B cell (primary cell): Measurements from ENCODE around the gene NCAPH2. TPM values are rescaled to one million over a fixed set of nuclear protein-coding genes. Genes with fewer than 3 reads are reported as not detected.

Experiments used
- ATAC-seq: fragments of 200-7000 bp; cut with Tn5 transposase; one replicate; pipeline ENCODE4 v1.10.0; 2021; ENCODE audit warnings: low read depth, mild to moderate bottlenecking, moderate number of reproducible peaks, moderate library complexity
- CTCF ChIA-PET: fragments of 350-600 bp; sonication (Branson Sonifier 250); formaldehyde crosslinking; loops from one replicate; lab custom pipeline; 2021; ENCODE audit warnings: antibody characterized with exemption, inconsistent platforms; lab: Charles Lee
- POLR2A ChIA-PET: fragments of 350-600 bp; sonication (Branson Sonifier 250); formaldehyde crosslinking; loops from one replicate; lab custom pipeline; 2021; ENCODE audit warnings: antibody characterized with exemption; lab: Charles Lee
- DNase-seq: peaks from one replicate; pipeline ENCODE4 v3.0.0; 2013
- H2AFZ ChIP-seq: 2 replicates; pipeline ENCODE4 v1.6.1; 2012; ENCODE audit warnings: mild to moderate bottlenecking, low read depth, low read length; ENCODE audit not compliant: insufficient read depth, poor library complexity, severe bottlenecking
- H3K27ac ChIP-seq, 2 donors: 1 replicate in 1 of 2; 2 replicates in 1 of 2; pipeline ENCODE4 v1.5.1; 2012 to 2013; ENCODE audit warnings: low read length in 2 of 2, mild to moderate bottlenecking in 2 of 2, moderate library complexity in 1 of 2
- H3K27me3 ChIP-seq, 4 experiments: fragments of 200-600 bp in 1 of 4; sonication (generic) in 1 of 4; replicated peaks in 1 of 4; 1 replicate in 2 of 4; 2 replicates in 2 of 4; pipeline versions ENCODE4 v1.6.1 to v1.7.0; 2013 to 2016; ENCODE audit warnings: low read length in 3 of 4, mild to moderate bottlenecking in 2 of 4, mixed read lengths in 1 of 4, moderate library complexity in 1 of 4; ENCODE audit not compliant: insufficient read depth in 4 of 4, control insufficient read depth in 3 of 4; ENCODE audit errors: control extremely low read depth in 1 of 4
- H3K36me3 ChIP-seq, 2 experiments: replicated peaks in 1 of 2; 1 replicate in 1 of 2; 2 replicates in 1 of 2; pipeline versions ENCODE4 v1.6.1 to v1.7.1; 2013; ENCODE audit warnings: low read length in 1 of 2; ENCODE audit not compliant: insufficient read depth in 2 of 2, control insufficient read depth in 1 of 2; ENCODE audit errors: control extremely low read depth in 1 of 2, extremely low read depth in 1 of 2
- H3K4me1 ChIP-seq, 2 donors: fragments of 200-600 bp in 1 of 2; sonication (generic) in 1 of 2; 1 replicate in 1 of 2; 2 replicates in 1 of 2; pipeline versions ENCODE4 v1.5.1 to v1.6.1; 2013 to 2017; ENCODE audit warnings: low read length in 2 of 2; ENCODE audit not compliant: control insufficient read depth in 2 of 2, insufficient read depth in 2 of 2
- H3K4me2 ChIP-seq: replicated peaks from 2 replicates; pipeline ENCODE3; 2012; ENCODE audit warnings: mild to moderate bottlenecking, low read depth, low read length; ENCODE audit not compliant: poor library complexity, severe bottlenecking
- H3K4me3 ChIP-seq, 5 experiments: fragments of 200-600 bp in 1 of 5; sonication (generic) in 1 of 5; 1 replicate in 3 of 5; 2 replicates in 2 of 5; pipeline versions ENCODE4 v1.5.1 to v1.7.0; 2011 to 2016; ENCODE audit warnings: low read length in 4 of 5, mild to moderate bottlenecking in 4 of 5, low read depth in 2 of 5, control low read depth in 1 of 5, moderate library complexity in 1 of 5; ENCODE audit not compliant: insufficient read depth in 1 of 5; ENCODE audit errors: control extremely low read depth in 1 of 5, extremely low read depth in 1 of 5
- H3K79me2 ChIP-seq: fragments of 200-600 bp; sonication (generic); one replicate; pipeline ENCODE4 v1.6.0; 2016; ENCODE audit warnings: low read length; ENCODE audit not compliant: control insufficient read depth, insufficient read depth
- H3K9ac ChIP-seq: fragments of 200-600 bp; sonication (generic); 2 replicates; pipeline ENCODE4 v1.6.1; 2017; ENCODE audit warnings: mild to moderate bottlenecking, low read length, moderate library complexity
- H3K9me3 ChIP-seq, 3 donors: one replicate each; pipeline versions ENCODE4 v1.6.1 to v1.7.1; 2013; ENCODE audit warnings: low read length in 2 of 3; ENCODE audit not compliant: control insufficient read depth in 2 of 3, insufficient read depth in 1 of 3; ENCODE audit errors: control extremely low read depth in 1 of 3
- H4K20me1 ChIP-seq: 2 replicates; pipeline ENCODE4 v1.6.0; 2012; ENCODE audit warnings: mild to moderate bottlenecking, low read length; ENCODE audit not compliant: insufficient read depth, control insufficient read depth, poor library complexity, severe bottlenecking
- H3K27ac Mint-ChIP-seq: one replicate; pipeline ENCODE4 v1.8.0; 2021; ENCODE audit warnings: mixed read lengths
- H3K27me3 Mint-ChIP-seq: one replicate; pipeline ENCODE4 v1.8.0; 2021; ENCODE audit warnings: mixed read lengths
- H3K4me1 Mint-ChIP-seq: one replicate; pipeline ENCODE4 v1.8.0; 2021; ENCODE audit warnings: mixed read lengths
- H3K4me3 Mint-ChIP-seq: one replicate; pipeline ENCODE4 v1.8.0; 2021; ENCODE audit warnings: mixed read lengths
- H3K9me3 Mint-ChIP-seq: one replicate; pipeline ENCODE4 v1.8.0; 2022; ENCODE audit warnings: mixed read lengths; ENCODE audit not compliant: insufficient read depth
- EZH2 ChIP-seq: IDR thresholded peaks from 2 replicates; pipeline ENCODE4 v1.6.1; 2012; ENCODE audit warnings: borderline replicate concordance, low read depth, mild to moderate bottlenecking, moderate library complexity, low read length; ENCODE audit not compliant: insufficient read depth, poor library complexity, severe bottlenecking
- WGBS: methylation state at CpG from one replicate; pipeline ENCODE4 v1.1.5; 2013; ENCODE audit warnings: missing lambda C conversion rate; ENCODE audit not compliant: insufficient coverage; 5-methylcytosine and 5-hydroxymethylcytosine counted together
- intact Hi-C: fragments of 100-400 bp; cut with micrococcal nuclease; formaldehyde crosslinking; loops from one replicate; pipeline ENCODE4 v1.10.0; 2022
- polyA plus RNA-seq: library from polyadenylated mRNA; depleted of rRNA; stranded (reverse); fragments of >200 nt; gene quantifications from 2 replicates; pipeline ENCODE4 v1.2.3, GENCODE V29; 2012
- total RNA-seq, 2 donors: library from RNA; stranded (reverse); fragments of 120-200 nt in 1 of 2; gene quantifications; 1 replicate in 1 of 2; 2 replicates in 1 of 2; pipeline versions ENCODE4 v1.2.3 to v1.2.4, GENCODE V29; 2013 to 2022
- TF ChIP-seq, protein P1 (sequence below): fragments of 200-600 bp; IDR thresholded peaks from one replicate; pipeline ENCODE4 v1.8.0; 2022; ENCODE audit warnings: antibody characterized with exemption, mild to moderate bottlenecking

NCAPH2 gene
- total and polyA plus RNA-seq, 2 donors (not counting 1 experiment from before 2014, with no cell fraction given), result 47.1 to 76.9 TPM

DNA sequence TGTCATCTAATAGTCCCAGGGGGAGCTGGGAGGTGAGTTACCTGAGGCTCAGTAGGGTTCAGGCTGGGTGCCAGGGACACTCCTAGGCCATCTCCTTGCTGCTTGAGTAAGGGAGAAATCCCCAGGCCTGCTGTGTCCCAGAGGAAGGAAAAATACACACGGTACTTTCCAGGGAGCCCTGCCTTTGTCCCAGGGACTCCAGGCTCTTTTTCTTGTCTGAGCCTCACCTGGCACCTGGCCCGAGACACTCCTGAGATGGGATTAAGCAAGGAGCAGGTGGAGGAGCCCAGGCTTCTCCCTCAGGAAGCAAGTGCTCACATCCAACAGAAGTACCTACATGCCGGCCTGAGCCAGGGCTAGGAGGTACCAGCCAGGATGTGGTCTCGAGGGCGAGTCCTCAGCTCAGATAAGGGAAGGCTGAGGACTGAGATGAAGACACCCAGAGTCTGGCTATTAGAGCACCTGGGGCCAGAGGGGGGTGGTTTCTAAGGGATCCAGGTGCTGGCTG, 36.8 kb downstream of the NCAPH2 start:
- ChIA-PET POLR2A (interaction anchor here (0.6 to 1.8 kb wide), 6 partner anchors 12 to 22 kb away, joined by 3 to 10 read pairs (median 4); partner anchors contain the start of genes SCO2 and TYMP), CTCF (interaction anchor here (0.9 to 2.2 kb wide), 6 partner anchors 10 to 76 kb away, joined by 4 to 11 read pairs (median 4); partner anchors contain the start of genes SCO2, SYCE3 and TYMP)
- peaks cover 4% of the 10 kb centered on the region for H3K79me2 ChIP-seq
- WGBS, result 77% methylated on average over 4 of the region's 5 CpGs
- H3K27ac Mint-ChIP-seq, result peak overlapping the region; percentile 90
- ATAC-seq (no peak), DNase-seq (peak; percentile 43)
- H3K27ac ChIP-seq, result peak overlapping the region; percentile 72 to 75
- no peaks in the 10 kb centered on the region for H3K27me3 ChIP-seq
- no peaks in the 10 kb centered on the region for H3K9me3 ChIP-seq
- TF ChIP-seq, protein P1, sequence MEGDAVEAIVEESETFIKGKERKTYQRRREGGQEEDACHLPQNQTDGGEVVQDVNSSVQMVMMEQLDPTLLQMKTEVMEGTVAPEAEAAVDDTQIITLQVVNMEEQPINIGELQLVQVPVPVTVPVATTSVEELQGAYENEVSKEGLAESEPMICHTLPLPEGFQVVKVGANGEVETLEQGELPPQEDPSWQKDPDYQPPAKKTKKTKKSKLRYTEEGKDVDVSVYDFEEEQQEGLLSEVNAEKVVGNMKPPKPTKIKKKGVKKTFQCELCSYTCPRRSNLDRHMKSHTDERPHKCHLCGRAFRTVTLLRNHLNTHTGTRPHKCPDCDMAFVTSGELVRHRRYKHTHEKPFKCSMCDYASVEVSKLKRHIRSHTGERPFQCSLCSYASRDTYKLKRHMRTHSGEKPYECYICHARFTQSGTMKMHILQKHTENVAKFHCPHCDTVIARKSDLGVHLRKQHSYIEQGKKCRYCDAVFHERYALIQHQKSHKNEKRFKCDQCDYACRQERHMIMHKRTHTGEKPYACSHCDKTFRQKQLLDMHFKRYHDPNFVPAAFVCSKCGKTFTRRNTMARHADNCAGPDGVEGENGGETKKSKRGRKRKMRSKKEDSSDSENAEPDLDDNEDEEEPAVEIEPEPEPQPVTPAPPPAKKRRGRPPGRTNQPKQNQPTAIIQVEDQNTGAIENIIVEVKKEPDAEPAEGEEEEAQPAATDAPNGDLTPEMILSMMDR, result no peak
- no peak for TF ChIP-seq EZH2
- H3K4me3 Mint-ChIP-seq, result no peak overlapping the region
- no peaks in the 10 kb centered on the region for H4K20me1 ChIP-seq
- no peaks in the 10 kb centered on the region for H3K27me3 Mint-ChIP-seq
- intact Hi-C loops, result loop anchor here (2.0 kb wide), 3 partner anchors 18 to 76 kb away; partner anchors contain the start of gene NCAPH2
- H3K9ac ChIP-seq, result peak overlapping the region; percentile 51
- H3K9me3 Mint-ChIP-seq, result no peaks in the 10 kb centered on the region
- peak overlapping the region; percentile 49 for H2AFZ ChIP-seq
- no peaks in the 10 kb centered on the region for H3K36me3 ChIP-seq
- peak overlapping the region in 2 of 5 experiments; percentile 12 to 28 for H3K4me3 ChIP-seq
- peaks cover 45 to 65% of the 10 kb centered on the region in 2 donors for H3K4me1 ChIP-seq
- H3K4me2 ChIP-seq, result peak overlapping the region; percentile 80
- peaks cover 43% of the 10 kb centered on the region for H3K4me1 Mint-ChIP-seq
